Measurements from ENCODE around the gene ST6GALNAC5. TPM values are rescaled to one million over a fixed set of nuclear protein-coding genes. Genes with fewer than 3 reads are reported as not detected.

Gene ST6GALNAC5
- total RNA-seq, 1 donor from 2014 or later, result 0.87 TPM

DNA sequence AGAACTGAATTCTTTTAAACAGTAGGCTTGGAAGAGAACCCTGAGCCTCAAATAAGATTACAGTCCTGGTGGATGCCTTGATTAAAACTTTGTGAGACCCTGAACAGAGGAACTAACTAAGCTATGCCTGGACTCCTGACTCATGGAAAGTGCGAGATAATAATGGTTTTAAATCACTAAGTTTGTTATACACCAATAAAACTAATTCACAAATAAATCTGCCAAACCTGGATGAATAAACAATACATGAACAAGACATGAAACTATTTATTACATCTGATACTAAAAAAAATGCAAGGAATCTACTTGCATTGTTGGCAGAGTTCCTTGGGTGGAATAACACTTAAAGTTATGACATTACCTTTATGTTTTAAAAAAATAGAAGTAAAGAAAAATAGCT is 233.6 kb downstream of the ST6GALNAC5 start:
- H3K27ac Mint-ChIP-seq (ENCODE audit: unreplicated experiment), result no peak overlapping the region
- no peak overlapping the region for H3K4me3 Mint-ChIP-seq (ENCODE audit: unreplicated experiment)
- TF ChIP-seq, protein P1, sequence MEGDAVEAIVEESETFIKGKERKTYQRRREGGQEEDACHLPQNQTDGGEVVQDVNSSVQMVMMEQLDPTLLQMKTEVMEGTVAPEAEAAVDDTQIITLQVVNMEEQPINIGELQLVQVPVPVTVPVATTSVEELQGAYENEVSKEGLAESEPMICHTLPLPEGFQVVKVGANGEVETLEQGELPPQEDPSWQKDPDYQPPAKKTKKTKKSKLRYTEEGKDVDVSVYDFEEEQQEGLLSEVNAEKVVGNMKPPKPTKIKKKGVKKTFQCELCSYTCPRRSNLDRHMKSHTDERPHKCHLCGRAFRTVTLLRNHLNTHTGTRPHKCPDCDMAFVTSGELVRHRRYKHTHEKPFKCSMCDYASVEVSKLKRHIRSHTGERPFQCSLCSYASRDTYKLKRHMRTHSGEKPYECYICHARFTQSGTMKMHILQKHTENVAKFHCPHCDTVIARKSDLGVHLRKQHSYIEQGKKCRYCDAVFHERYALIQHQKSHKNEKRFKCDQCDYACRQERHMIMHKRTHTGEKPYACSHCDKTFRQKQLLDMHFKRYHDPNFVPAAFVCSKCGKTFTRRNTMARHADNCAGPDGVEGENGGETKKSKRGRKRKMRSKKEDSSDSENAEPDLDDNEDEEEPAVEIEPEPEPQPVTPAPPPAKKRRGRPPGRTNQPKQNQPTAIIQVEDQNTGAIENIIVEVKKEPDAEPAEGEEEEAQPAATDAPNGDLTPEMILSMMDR (IDR thresholded peaks at IDR 0.05; ENCODE audit: unreplicated experiment), result no peak
- no peak for DNase-seq (ENCODE audit: low spot score)
- no peaks in the 10 kb centered on the region for H3K36me3 Mint-ChIP-seq (ENCODE audit: low read depth, unreplicated experiment)
- H3K27me3 Mint-ChIP-seq (ENCODE audit: unreplicated experiment), result no peaks in the 10 kb centered on the region
- no peaks in the 10 kb centered on the region for H3K4me1 Mint-ChIP-seq (ENCODE audit: unreplicated experiment)
- H3K9me3 Mint-ChIP-seq (ENCODE audit: unreplicated experiment), result no peaks in the 10 kb centered on the region

DNA sequence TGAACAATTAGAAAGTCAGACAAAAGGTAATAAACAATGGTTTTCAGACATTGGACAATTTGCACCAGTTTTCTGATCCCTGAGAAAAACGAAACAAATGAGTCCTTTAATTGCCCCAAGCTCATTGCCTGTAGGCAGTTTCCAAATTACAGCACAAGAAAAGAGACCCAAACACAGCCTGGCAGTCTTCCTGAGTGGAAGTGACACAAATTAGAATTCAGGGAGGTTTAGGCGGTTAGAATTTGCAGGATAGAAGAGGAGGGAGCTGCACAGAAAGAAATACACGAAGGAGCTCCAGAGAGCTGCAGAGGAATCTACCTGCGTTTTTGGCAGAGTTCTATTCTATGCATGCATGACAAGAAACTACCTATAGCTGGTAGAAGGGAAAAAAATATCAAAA is 236.2 kb downstream of the ST6GALNAC5 start:
- DNase-seq (ENCODE audit: low spot score), result no peak
- Mint-ChIP-seq H3K27ac (ENCODE audit: unreplicated experiment) (no peak overlapping the region), H3K27me3 (ENCODE audit: unreplicated experiment) (peaks cover 2% of the 10 kb centered on the region), H3K36me3 (ENCODE audit: low read depth, unreplicated experiment) (no peaks in the 10 kb centered on the region), H3K4me1 (ENCODE audit: unreplicated experiment) (no peaks in the 10 kb centered on the region), H3K9me3 (ENCODE audit: unreplicated experiment) (no peaks in the 10 kb centered on the region), H3K4me3 (ENCODE audit: unreplicated experiment) (no peak overlapping the region)
- TF ChIP-seq, protein P1 (IDR thresholded peaks at IDR 0.05; ENCODE audit: unreplicated experiment), result no peak

DNA sequence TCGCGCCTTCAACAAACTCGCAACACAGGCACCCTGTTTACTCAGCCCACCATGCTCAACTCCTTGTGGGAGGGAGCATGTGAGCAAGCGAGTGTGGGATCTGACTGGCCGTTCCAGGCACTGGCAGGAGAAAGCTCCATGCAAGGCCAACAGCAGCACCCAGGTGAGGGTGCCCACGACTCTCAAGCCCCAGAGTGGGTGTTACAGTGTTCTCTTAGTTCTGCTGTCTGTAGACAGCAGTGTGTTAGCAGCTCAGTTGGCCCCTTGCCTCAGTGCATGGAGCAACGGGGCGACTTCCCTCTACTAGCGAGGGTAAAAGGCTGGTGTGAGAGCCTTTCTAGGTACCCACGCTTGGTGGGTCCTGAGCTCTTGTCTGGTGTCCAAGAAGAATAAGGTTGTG is 237.4 kb downstream of the ST6GALNAC5 start:
- TF ChIP-seq, protein P1 (IDR thresholded peaks at IDR 0.05; ENCODE audit: unreplicated experiment), result no peak
- Mint-ChIP-seq H3K4me3 (ENCODE audit: unreplicated experiment) (no peak overlapping the region), H3K27ac (ENCODE audit: unreplicated experiment) (no peak overlapping the region), H3K27me3 (ENCODE audit: unreplicated experiment) (peaks cover 2% of the 10 kb centered on the region), H3K36me3 (ENCODE audit: low read depth, unreplicated experiment) (no peaks in the 10 kb centered on the region), H3K4me1 (ENCODE audit: unreplicated experiment) (no peaks in the 10 kb centered on the region), H3K9me3 (ENCODE audit: unreplicated experiment) (no peaks in the 10 kb centered on the region)
- DNase-seq (ENCODE audit: low spot score), result no peak

Small RNA genes within 50 kb of the gene (microRNA-seq; reads per million reads assigned to microRNA genes)
- 0.28 reads per million for gene MIR7156 (ENCODE audit: unreplicated experiment)

All from endothelial cell (in vitro differentiated cells).